ENCODE data around the gene DZANK1. TPM values are rescaled to one million over a fixed set of nuclear protein-coding genes. Genes with fewer than 3 reads are reported as not detected.
A peak's percentile ranks its signal among the peaks of the same experiment; 100 is the strongest.

Gene DZANK1
- total RNA-seq, 1 experiment from 2014 or later = 1.7 TPM

DNA sequence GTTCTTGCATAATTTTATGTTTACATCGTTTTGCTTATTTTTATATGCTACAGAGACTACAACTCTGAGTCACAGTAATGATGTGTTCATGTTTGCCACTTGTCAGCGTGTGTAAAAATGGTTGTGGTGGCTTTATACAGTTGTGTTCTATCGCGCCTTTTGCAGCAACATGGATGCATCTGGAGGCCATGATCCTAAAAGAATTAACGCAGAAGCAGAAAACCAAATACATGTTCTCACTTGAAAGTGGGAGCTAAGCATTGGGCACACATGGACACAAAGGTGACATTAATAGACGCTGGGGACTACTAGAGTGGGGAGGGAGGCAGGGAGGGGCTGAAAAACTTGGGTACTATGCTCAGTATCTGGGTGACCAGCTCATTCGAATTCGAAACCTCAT lies 39.9 kb upstream of the DZANK1 start:
- no peak for TF ChIP-seq CTCF (IDR thresholded peaks at IDR 0.05 in 2 of 3, conservative IDR thresholded peaks at IDR 0.05 in 1 of 3; ENCODE audit: borderline replicate concordance in 1 of 3, insufficient read depth in 1 of 3, low read depth in 2 of 3, low read length in 2 of 3)
- TF ChIP-seq, protein P1, sequence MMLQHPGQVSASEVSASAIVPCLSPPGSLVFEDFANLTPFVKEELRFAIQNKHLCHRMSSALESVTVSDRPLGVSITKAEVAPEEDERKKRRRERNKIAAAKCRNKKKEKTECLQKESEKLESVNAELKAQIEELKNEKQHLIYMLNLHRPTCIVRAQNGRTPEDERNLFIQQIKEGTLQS (IDR thresholded peaks at IDR 0.05) = no peak
- TF ChIP-seq SIN3A (IDR thresholded peaks at IDR 0.05; ENCODE audit: low read depth) = no peak
- no peak for TF ChIP-seq ZBTB33 (IDR thresholded peaks at IDR 0.05; ENCODE audit: extremely low read depth, insufficient replicate concordance, low read length)
- no peak for TF ChIP-seq CBX3 (IDR thresholded peaks at IDR 0.05; ENCODE audit: low read depth)
- TF ChIP-seq EZH2 (IDR thresholded peaks at IDR 0.05) = no peak
- TF ChIP-seq ELF1 (IDR thresholded peaks at IDR 0.05; ENCODE audit: borderline replicate concordance, low read depth) = no peak
- TF ChIP-seq JUND (IDR thresholded peaks at IDR 0.05) = 0 out of 2 replicates have a peak, but pooled peaks have one; percentile 2
- TF ChIP-seq ZFX (IDR thresholded peaks at IDR 0.05) = no peak
- Histone ChIP-seq H3K27me3 (ENCODE audit: insufficient read depth, low read length) (no peaks in the 10 kb centered on the region), H3K9ac (ENCODE audit: low read length) (peak overlapping the region; percentile 93), H3K4me1 (ENCODE audit: control insufficient read depth in 1 of 2, insufficient read depth in 2 of 2, low read length in 2 of 2) (peaks cover 5 to 17% of the 10 kb centered on the region in 2 experiments; a peak in 3 of 4 replicates), H3K4me2 (ENCODE audit: low read length) (peak overlapping the region; percentile 93), H3K27ac (ENCODE audit: low read depth, low read length) (peak overlapping the region; percentile 75; the same call in 1 of the 2 replicates), H3K9me2 (ENCODE audit: insufficient read depth) (no peaks in the 10 kb centered on the region), H4K20me1 (ENCODE audit: insufficient read depth) (no peaks in the 10 kb centered on the region), H2AFZ (ENCODE audit: low read depth, low read length, poor library complexity, severe bottlenecking) (no peak overlapping the region), H3K36me3 (ENCODE audit: control insufficient read depth in 1 of 2, insufficient read depth in 2 of 2, low read length in 2 of 2) (peaks cover 15 to 16% of the 10 kb centered on the region in 2 experiments), H3K79me2 (ENCODE audit: insufficient read depth, low read length) (peaks cover 38% of the 10 kb centered on the region), H3K9me3 (ENCODE audit: control insufficient read depth in 1 of 2, insufficient read depth in 1 of 2, low read depth in 1 of 2, low read length in 2 of 2) (no peaks in the 10 kb centered on the region), H3K4me3 (replicated peaks in 1 of 2; ENCODE audit: low read depth in 1 of 2, low read length in 2 of 2) (peak overlapping the region; percentile 71 to 90)
- DNase-seq (ENCODE audit: low read depth, low spot score) (no peak), ATAC-seq (no peak)
- POLR2A ChIA-PET = interaction anchor here (1.0 to 4.0 kb wide), 12 partner anchors 9 to 219 kb away, joined by 3 to 43 read pairs (median 6); partner anchors contain the start of genes DZANK1, POLR3F, RBBP9 and SMIM26
- RAD21 ChIA-PET (ENCODE audit: low non-redundant PET in 1 of 2, low total read pairs in 2 of 2, uncharacterized antibody in 2 of 2, unreplicated experiment in 2 of 2) = interaction anchor here in 1 of 2 experiments (1.0 kb wide), 1 partner anchor 10 kb away, joined by 3 read pairs; the partner anchor contains the start of gene RBBP9
- CTCF ChIA-PET = interaction anchor here (0.6 to 1.6 kb wide), 4 partner anchors 10 to 780 kb away, joined by 3 to 6 read pairs (median 3); partner anchors contain the start of genes DZANK1, POLR3F and RBBP9
- BruUV-seq (replicated peaks) = TSS peak; percentile 97
- intact Hi-C loops (cut with micrococcal nuclease) = loop anchor here (1.0 to 5.0 kb wide), 3 partner anchors 39 to 81 kb away; partner anchors contain the start of genes DTD1, DZANK1, POLR3F and SMIM26

Measured in HCT116 (cell line).